Measurements from ENCODE around the gene RAB4B.
"Not testable (repeated sequence)": the region's sequence is repeated elsewhere in the genome, so short reads cannot be mapped to it uniquely, and the experiment has no call there.

RAB4B gene

DNA sequence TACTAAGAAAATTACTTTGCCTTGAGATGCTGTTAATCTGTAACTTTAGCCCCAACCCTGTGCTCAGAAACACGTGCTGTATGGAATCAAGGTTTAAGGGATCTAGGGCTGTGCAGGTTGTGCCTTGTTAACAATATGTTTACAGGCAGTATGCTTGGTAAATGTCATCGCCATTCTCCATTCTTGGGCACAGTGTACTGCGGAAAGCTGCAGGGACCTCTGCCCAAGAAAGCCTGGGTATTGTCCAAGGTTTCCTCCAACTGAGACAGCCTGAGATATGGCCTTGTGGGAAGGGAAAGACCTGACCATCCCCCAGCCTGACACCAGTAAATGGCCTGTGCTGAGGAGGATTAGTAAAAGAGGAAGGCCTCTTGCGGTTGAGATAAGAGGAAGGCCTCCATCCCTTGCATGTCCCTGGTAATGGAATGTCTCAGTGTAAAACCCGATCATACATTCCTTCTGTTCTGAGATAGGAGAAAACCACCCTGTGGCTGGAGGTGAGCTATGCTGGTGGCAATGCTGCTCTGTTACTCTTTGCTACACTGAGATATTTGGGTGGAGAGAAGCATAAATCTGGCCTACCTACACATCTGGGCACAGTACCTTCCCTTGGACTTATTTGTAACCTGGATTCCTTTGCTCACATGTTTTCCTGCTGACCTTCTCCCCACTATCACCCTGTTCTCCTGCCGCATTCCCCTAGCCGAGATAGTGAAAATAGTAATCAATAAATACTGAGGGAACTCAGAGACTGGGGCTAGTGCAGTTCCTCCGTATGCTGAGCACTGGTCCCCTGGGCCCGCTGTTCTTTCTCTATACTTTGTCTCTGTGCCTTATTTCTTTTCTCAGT is 44.9 kb downstream of the RAB4B start:
- DNase-seq (ENCODE audit: low spot score): not testable (repeated sequence)

- not testable (repeated sequence) for DNase-seq (ENCODE audit: low spot score)
Observed at GRCh38 chr19:40824916-40825315, 46.9 kb downstream of the RAB4B start.

- DNase-seq (ENCODE audit: low spot score): not testable (repeated sequence)
Observed at GRCh38 chr19:40825460-40826095, 47.5 kb downstream of the RAB4B start.

DNA sequence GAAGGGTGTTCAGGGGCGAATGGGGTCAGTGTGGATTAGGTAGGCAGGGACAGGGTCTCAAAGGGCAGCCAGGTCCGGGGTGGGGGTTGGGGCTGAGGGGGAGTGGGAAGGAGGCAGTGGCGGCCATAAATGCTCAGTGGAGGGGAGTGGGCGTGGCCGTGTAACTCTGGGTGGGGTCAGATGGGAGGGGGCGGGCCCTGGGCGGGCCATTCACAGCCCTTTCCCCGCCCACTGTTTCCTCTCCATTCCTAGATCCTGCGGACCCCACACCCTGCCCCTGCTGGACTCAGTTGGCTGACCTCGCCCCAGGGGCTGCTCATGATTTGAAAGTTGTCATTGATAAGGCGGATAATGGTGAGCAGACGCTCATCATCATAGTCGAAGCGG is 48.3 kb downstream of the RAB4B start:
- DNase-seq (ENCODE audit: low spot score): not testable (repeated sequence)

GRCh38 chr19:40826699-40827385 is 48.8 kb downstream of the RAB4B start:
- DNase-seq (ENCODE audit: low spot score): not testable (repeated sequence)

DNA sequence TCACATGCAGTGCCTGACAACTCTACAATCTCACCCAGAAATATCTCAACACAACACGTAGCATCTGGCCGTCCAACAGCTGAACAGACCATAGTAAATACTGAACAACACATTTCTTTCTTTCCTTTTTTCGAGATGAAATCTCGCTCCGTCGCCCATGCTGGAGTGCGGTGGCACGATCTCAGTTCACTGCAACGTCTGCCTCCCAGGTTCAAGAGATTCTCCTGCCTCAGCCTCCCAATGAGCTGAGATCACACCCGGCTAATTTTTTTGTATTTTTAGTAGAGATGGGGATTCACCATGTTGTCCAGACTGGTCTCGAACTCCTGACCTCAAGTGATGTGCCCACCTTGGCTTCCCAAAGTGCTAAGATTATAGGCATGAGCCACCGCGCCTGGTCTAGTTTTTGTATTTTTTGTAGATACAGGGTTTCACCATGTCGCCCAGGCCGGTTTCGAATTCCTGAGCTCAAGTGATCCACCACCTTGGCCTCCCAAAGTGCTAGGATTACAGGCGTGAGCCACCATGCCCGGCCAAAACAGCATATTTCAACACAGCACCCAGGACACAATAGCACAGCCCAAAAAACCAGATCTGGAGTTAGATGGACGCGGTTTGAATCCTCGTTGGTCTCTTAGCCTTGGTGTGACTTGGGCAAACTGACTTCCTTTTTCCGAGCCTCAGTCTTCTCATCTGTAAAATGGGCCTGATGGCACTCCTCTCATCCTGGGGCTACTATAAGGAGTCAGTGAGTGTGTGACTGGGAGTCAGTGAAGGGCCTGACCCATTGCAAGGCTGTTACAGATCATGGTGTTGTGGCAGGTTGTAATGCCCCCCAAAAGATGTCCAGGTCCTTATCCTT is 49.6 kb downstream of the RAB4B start:
- no peak for DNase-seq (ENCODE audit: low spot score)

GRCh38 chr19:40829205-40829604 is 51.2 kb downstream of the RAB4B start:
- no peak for DNase-seq (ENCODE audit: low spot score)

GRCh38 chr19:40830741-40831140 is 52.7 kb downstream of the RAB4B start:
- DNase-seq (ENCODE audit: low spot score): not testable (repeated sequence)

DNA sequence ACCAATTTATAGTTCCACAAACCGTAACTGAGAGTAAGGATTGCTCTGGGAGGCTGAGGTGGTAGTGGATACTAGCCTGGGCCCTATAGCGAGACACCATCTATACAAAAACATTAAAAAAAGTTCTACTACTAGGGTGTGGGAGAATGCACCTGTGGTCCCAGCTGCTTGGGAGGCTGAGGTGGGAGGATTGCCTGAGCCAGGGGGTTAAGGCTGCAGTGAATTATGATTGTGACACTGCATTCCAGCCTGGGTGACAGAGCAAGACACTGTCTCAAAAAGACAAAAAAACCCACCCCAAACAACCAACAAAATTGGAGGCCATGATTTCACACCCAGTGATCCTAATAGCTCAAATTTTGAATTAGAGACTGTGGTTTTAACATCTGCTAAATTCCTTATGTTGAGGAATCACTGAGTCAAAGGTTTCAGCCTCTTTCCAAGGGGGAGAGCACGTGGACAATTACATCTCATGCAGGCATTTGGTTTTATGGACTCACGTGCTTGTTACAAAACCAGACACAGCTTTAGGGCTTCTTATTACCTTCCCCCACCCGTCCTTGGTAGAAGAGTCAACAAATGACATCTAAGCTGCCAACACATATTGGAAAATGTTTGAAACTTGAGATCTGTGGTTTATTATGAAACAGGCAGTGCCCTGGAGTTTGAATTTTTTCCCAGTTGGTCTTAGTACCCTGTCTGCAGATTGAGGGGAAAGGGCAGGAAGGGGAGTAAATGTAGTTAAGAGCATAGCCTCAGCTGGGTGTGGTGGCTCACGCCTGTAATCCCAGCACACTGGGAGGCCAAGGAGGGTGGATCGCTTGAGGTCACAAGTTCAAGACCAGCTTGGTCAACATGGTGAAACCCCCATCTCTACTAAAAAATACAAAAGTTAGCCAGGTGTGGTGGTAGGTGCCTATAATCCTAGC is 53.7 kb downstream of the RAB4B start:
- peak; percentile 89 for DNase-seq (ENCODE audit: low spot score)

- DNase-seq (ENCODE audit: low spot score): not testable (repeated sequence)
Observed at GRCh38 chr19:40832431-40832790, 54.4 kb downstream of the RAB4B start.

DNA sequence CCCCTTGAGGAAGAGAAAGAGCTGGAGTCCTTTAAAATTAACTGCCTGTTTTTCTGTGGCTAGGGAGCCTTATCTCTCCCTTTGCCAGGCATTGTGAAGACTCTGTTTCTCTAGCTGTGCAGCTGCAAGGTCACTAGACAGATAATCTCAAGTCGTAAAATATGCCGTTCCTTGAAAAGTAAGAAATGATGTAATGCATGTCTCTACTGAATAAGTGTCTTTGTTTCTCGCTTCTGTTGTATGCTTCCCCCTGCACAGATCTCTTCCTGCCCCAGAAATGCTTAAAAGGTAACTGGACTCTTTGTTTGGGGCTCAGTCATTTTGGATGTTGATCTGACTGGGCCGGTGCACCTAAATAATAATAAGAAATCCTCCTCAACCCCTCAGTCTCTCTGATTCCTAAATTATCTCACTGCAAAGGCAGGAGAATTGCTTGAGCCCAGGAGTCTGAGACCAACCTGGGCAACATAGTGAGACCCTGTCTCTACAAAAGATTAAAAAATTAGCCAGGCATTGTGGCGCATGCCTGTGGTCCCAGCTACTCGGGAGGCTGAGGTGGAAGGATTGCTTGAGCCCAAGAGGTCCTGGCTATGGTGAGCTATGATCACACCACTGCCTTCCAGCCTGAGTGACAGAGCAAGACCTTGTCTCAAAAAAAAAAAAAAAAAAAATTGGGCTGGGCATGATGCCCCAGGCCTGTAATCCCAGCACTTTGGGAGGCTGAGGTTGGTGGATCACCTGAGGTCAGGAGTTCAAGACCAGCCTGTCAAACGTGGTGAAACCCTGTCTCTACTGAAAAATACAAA is 55.9 kb downstream of the RAB4B start:
- not testable (repeated sequence) for DNase-seq (ENCODE audit: low spot score)

DNA sequence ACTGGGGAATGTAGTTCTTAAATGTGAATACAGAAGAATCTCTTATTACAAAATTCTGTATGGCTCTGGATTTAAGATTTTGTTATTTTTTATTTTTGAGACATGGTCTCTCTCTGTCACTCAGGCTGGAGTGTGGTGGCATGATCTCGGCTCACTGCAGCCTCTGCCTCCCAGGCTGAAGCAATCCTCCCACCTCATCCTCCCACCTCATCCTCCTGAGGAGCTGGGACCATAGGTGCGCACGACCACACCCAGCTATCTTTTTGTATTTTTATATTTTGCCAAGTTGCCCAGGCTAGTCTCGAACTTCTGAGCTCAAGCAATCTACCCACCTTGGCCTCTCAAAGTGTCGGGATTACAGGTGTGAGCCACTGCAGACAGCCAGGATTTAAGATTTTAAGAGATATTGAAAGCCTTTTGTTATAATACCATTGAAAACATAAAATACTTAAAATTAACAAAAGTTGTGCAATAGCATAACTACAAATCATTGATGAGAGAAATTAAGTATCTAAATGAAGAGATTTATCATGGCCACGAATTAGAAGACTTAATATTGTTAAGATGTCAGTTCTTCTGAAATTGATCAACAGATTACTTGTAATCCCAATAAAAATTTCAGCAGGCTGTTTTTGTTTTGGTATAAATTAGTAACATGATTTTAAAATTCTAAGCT is 58.8 kb downstream of the RAB4B start:
- no peak for DNase-seq (ENCODE audit: low spot score)

GRCh38 chr19:40838477-40838876 is 60.4 kb downstream of the RAB4B start:
- DNase-seq (ENCODE audit: low spot score): not testable (repeated sequence)

DNA sequence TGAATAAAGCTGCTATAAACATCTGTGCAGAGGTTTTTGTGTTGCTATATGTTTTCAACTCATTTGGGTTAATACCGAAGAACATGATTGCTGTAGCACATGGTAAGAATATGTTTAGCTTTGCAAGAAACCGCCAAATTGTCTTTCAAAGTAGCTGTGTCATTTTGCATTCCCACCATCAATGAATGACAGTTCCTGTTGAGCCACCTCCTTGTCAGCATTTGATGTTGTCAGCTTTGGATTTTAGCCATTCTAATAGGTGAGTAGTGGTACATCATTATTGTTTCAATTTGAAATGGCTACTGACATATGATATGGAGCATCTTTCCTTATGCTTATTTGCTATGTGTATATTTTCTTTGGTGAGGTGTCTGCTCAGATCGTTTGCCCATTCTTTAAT is 64.0 kb downstream of the RAB4B start:
- DNase-seq (ENCODE audit: low spot score): not testable (repeated sequence)

DNA sequence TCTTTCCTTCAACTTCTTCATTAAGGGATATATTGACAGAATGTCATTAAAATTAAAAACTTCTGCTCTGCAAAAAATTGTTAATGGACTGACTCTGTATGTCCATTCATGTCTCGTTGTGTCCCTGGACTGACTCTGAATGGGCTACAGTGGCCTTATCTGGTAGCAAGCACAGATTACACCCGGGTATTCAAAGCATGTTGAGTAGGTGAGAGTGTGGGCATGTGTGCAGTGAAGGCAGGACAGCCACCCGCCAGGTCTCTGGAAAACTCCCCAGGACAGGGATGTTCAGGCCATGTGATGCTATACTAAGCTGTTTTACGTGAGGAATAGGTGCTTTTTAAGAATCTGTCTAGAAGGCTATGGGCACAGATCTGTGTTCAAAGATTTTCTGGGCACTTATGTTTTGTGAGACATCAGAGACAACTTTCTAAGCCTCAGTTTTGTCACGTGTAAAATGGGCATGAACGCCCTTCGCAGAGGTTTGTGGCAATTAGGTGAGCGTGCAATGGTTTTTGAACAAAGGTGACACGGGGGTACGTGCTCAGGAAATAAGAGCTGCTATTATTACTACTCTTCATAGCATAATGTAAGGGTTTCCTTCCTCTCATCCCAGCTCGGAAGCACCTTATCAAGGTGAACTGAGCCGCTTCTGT is 65.1 kb downstream of the RAB4B start:
- DNase-seq (ENCODE audit: low spot score): not testable (repeated sequence)

DNA sequence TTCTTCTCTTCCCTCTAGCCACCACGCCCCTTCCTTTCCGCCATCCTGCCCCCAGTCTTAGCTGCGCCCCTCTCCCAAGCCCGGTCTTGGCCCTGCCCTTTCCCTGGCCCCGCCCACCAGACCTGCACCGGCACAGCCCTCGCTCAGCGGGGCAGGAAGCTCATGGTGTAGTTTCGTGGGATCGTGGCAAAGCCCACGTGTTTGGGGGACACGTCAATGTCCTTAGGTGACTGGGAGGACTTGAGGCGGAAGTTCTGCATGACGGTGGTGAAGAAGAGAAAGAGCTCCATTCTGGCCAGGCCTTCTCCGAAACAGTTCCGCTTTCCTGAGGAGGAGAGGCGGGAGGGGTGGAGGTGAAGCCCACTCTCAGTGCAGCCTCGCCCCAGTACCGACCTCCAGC is 65.6 kb downstream of the RAB4B start:
- DNase-seq (ENCODE audit: low spot score): not testable (repeated sequence)

Data from AG08395 (cell line).